Endothelial cell of umbilical vein (primary cell): Measurements from ENCODE around the gene ZNF827. TPM values are rescaled to one million over a fixed set of nuclear protein-coding genes. Genes with fewer than 3 reads are reported as not detected.

ENCODE experiments used
- BruUV-seq: library from RNA; stranded (reverse); fragments of 400-500 nt; replicated peaks from 2 replicates; lab custom pipeline; 2021; lab: Mats Ljungman, UMichigan
- CTCF ChIA-PET: fragments of 300-600, 350-600 bp; sonication (Branson Sonifier 250); formaldehyde crosslinking; loops from one replicate; lab custom pipeline; 2021; ENCODE audit warnings: antibody characterized with exemption, inconsistent platforms; lab: Charles Lee
- POLR2A ChIA-PET: fragments of 300-600, 350-600 bp; sonication (Branson Sonifier 250); formaldehyde crosslinking; loops from one replicate; lab custom pipeline; 2021; ENCODE audit warnings: antibody characterized with exemption, inconsistent platforms; lab: Charles Lee
- DNase-seq: peaks from one replicate; pipeline ENCODE4 v3.0.0-alpha.2; 2011; ENCODE audit warnings: low read depth, low spot score
- FAIRE-seq: peaks from 2 replicates; lab custom pipeline; 2011; peaks lifted over from hg19 to GRCh38; lab: Jason Lieb, UNC
- H2AFZ ChIP-seq: 2 replicates; pipeline ENCODE4 v1.6.0; 2012; ENCODE audit warnings: low read depth, low read length, control low read depth, inconsistent platforms
- H3K27ac ChIP-seq: 2 replicates; pipeline ENCODE4 v1.5.1; 2011; ENCODE audit warnings: low read depth, mild to moderate bottlenecking, control low read depth, low read length, moderate library complexity; ENCODE audit not compliant: insufficient read depth
- H3K27me3 ChIP-seq, 2 experiments: 2 replicates each; pipeline versions ENCODE4 v1.6.0 to v1.6.1; 2011; ENCODE audit warnings: low read length in 2 of 2, mixed read lengths in 1 of 2; ENCODE audit not compliant: control insufficient read depth in 2 of 2, insufficient read depth in 2 of 2
- H3K36me3 ChIP-seq, 2 experiments: 2 replicates in 1 of 2; 3 replicates in 1 of 2; pipeline ENCODE4 v1.5.1; 2011; ENCODE audit warnings: low read length in 2 of 2, mild to moderate bottlenecking in 1 of 2, moderate library complexity in 1 of 2; ENCODE audit not compliant: control insufficient read depth in 2 of 2, insufficient read depth in 2 of 2; ENCODE audit errors: extremely low read depth in 1 of 2
- H3K4me1 ChIP-seq: 3 replicates; pipeline ENCODE4 v1.5.1; 2011; ENCODE audit warnings: mild to moderate bottlenecking, low read length; ENCODE audit not compliant: control insufficient read depth, insufficient read depth; ENCODE audit errors: extremely low read depth
- H3K4me2 ChIP-seq: 2 replicates; pipeline ENCODE4 v1.6.1; 2011; ENCODE audit warnings: low read length, control low read depth, mixed read lengths; ENCODE audit not compliant: insufficient read depth
- H3K4me3 ChIP-seq, 3 experiments: fragments of 200-600 bp in 1 of 3; sonication (generic), shearing (Covaris generic) in 1 of 3; replicated peaks in 1 of 3; 2 replicates each; pipeline ENCODE4 v1.5.1; 2011 to 2016; ENCODE audit warnings: control low read depth in 3 of 3, low read length in 3 of 3, mild to moderate bottlenecking in 2 of 3, inconsistent platforms in 1 of 3, low read depth in 1 of 3, moderate library complexity in 1 of 3; ENCODE audit not compliant: insufficient read depth in 1 of 3
- H3K79me2 ChIP-seq: 2 replicates; pipeline ENCODE4 v1.6.0; 2012; ENCODE audit warnings: low read length, inconsistent platforms; ENCODE audit not compliant: control insufficient read depth, insufficient read depth
- H3K9ac ChIP-seq: replicated peaks from 2 replicates; pipeline ENCODE3; 2011; ENCODE audit warnings: low read length, control low read depth; ENCODE audit not compliant: insufficient read depth; ENCODE audit errors: extremely low read depth
- H3K9me1 ChIP-seq: replicated peaks from 3 replicates; pipeline ENCODE4 v1.6.0; 2011; ENCODE audit warnings: mild to moderate bottlenecking, low read length; ENCODE audit not compliant: control insufficient read depth, insufficient read depth; ENCODE audit errors: extremely low read depth
- H3K9me3 ChIP-seq: replicated peaks from 2 replicates; pipeline ENCODE4 v1.5.1; 2012; ENCODE audit warnings: low read length, inconsistent platforms; ENCODE audit not compliant: control insufficient read depth, insufficient read depth
- H4K20me1 ChIP-seq: replicated peaks from 2 replicates; pipeline ENCODE3; 2011; ENCODE audit warnings: mild to moderate bottlenecking, low read length; ENCODE audit not compliant: control insufficient read depth, insufficient read depth; ENCODE audit errors: extremely low read depth
- EZH2 ChIP-seq: IDR thresholded peaks from 2 replicates; pipeline ENCODE4 v1.6.1; 2012; ENCODE audit warnings: borderline replicate concordance, low read depth, mild to moderate bottlenecking, moderate library complexity, low read length, inconsistent platforms; ENCODE audit not compliant: severe bottlenecking
- FOS ChIP-seq: IDR thresholded peaks from 2 replicates; pipeline ENCODE4 v1.6.1; 2011; ENCODE audit warnings: mild to moderate bottlenecking, low read length, moderate library complexity, borderline replicate concordance; ENCODE audit not compliant: insufficient read depth
- GATA2 ChIP-seq: IDR thresholded peaks from 2 replicates; pipeline ENCODE4 v1.7.0; 2011; ENCODE audit warnings: low read depth, mild to moderate bottlenecking, moderate library complexity, mixed read lengths, low read length; ENCODE audit not compliant: insufficient read length, insufficient read depth
- JUN ChIP-seq: IDR thresholded peaks from 2 replicates; pipeline ENCODE4 v1.6.1; 2011; ENCODE audit warnings: borderline replicate concordance, low read depth; ENCODE audit not compliant: insufficient read length, insufficient read depth
- MYC ChIP-seq: IDR thresholded peaks from one replicate; pipeline ENCODE4 v1.6.1; 2011; ENCODE audit warnings: mild to moderate bottlenecking, low read depth, low read length
- POLR2A ChIP-seq: IDR thresholded peaks from 2 replicates; pipeline ENCODE4 v1.6.1; 2012; ENCODE audit warnings: low read depth, mild to moderate bottlenecking, control low read depth, low read length
- POLR2AphosphoS5 ChIP-seq: IDR thresholded peaks from 2 replicates; pipeline ENCODE4 v1.6.1; 2012; ENCODE audit warnings: low read depth, mild to moderate bottlenecking, control low read depth, low read length, moderate library complexity; ENCODE audit not compliant: insufficient read depth
- dilution Hi-C: fragments of 300-500 bp; cut with MboI; formaldehyde crosslinking; loops from one replicate; pipeline ENCODE4 v1.15.0; 2019; ENCODE audit warnings: low sequenced_read_pairs; ENCODE audit not compliant: extremely low pct_ligation_motif_present
- intact Hi-C: fragments of 100-400 bp; cut with micrococcal nuclease; formaldehyde crosslinking; loops from one replicate; pipeline ENCODE4 v1.10.0; 2022
- polyA plus RNA-seq, 4 experiments: library from polyadenylated mRNA; depleted of rRNA in 3 of 4; stranded (reverse) in 3 of 4; unstranded in 1 of 4; fragments of >200 nt; gene quantifications; 2 replicates each; pipeline versions ENCODE4 v1.2.1 to v1.2.3, GENCODE V29; 2011 to 2012; ENCODE audit warnings: missing spikeins in 1 of 4
- total RNA-seq: library from RNA; stranded (reverse); gene quantifications from 2 replicates; pipeline ENCODE4 v1.2.3, GENCODE V29; 2021
- TF ChIP-seq, protein P1 (sequence below), 2 donors: IDR thresholded peaks; 1 replicate in 1 of 2; 2 replicates in 1 of 2; pipeline ENCODE4 v1.5.1; 2011; ENCODE audit warnings: low read length in 2 of 2, mild to moderate bottlenecking in 2 of 2, moderate library complexity in 2 of 2, control low read depth in 1 of 2, inconsistent platforms in 1 of 2, low read depth in 1 of 2; ENCODE audit not compliant: insufficient read depth in 1 of 2; ENCODE audit errors: extremely low read depth in 1 of 2
- TF ChIP-seq, protein P2 (sequence below): IDR thresholded peaks from 2 replicates; pipeline ENCODE4 v1.6.1; 2011; ENCODE audit not compliant: insufficient read depth, insufficient read length

The ZNF827 gene
- total and polyA plus RNA-seq, 2 donors (not counting 3 experiments of a cell fraction or from before 2014, with no cell fraction given), result 16.9 to 23.7 TPM

DNA sequence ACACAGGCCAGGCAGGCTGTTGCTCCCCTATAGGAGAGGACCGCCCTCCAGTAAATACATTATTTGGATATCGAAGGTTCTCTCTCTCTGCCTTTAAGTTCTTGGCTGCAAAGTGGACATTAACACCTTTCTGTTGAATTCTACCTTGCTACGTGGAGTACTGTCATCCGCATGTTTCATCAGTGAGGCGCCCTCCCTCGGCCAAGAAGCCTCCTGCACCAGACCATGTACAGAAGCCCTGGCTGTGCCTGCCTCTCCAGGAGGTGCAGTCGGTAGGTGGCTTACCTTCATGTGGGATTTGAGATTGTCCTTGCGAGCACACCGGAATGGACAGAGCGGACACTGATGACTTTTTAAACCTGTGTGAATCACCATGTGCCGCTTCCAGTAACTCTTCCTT is 46.7 kb downstream of the ZNF827 start:
- H3K4me1 ChIP-seq, result peaks cover 15% of the 10 kb centered on the region
- H3K9me1 ChIP-seq, result no peaks in the 10 kb centered on the region
- no peaks in the 10 kb centered on the region for H3K27me3 ChIP-seq
- TF ChIP-seq MYC (no peak), FOS (no peak), GATA2 (no peak), POLR2AphosphoS5 (no peak), POLR2A (no peak), EZH2 (no peak), JUN (no peak)
- TF ChIP-seq, protein P1, sequence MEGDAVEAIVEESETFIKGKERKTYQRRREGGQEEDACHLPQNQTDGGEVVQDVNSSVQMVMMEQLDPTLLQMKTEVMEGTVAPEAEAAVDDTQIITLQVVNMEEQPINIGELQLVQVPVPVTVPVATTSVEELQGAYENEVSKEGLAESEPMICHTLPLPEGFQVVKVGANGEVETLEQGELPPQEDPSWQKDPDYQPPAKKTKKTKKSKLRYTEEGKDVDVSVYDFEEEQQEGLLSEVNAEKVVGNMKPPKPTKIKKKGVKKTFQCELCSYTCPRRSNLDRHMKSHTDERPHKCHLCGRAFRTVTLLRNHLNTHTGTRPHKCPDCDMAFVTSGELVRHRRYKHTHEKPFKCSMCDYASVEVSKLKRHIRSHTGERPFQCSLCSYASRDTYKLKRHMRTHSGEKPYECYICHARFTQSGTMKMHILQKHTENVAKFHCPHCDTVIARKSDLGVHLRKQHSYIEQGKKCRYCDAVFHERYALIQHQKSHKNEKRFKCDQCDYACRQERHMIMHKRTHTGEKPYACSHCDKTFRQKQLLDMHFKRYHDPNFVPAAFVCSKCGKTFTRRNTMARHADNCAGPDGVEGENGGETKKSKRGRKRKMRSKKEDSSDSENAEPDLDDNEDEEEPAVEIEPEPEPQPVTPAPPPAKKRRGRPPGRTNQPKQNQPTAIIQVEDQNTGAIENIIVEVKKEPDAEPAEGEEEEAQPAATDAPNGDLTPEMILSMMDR (IDR thresholded peaks at IDR 0.05; ENCODE audit: extremely low read depth in 1 of 2, insufficient read depth in 1 of 2, low read depth in 1 of 2, low read length in 2 of 2), result no peak
- TF ChIP-seq, protein P2, sequence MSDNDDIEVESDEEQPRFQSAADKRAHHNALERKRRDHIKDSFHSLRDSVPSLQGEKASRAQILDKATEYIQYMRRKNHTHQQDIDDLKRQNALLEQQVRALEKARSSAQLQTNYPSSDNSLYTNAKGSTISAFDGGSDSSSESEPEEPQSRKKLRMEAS, result no peak
- H3K9me3 ChIP-seq, result no peaks in the 10 kb centered on the region
- no peak overlapping the region for H3K4me2 ChIP-seq
- H2AFZ ChIP-seq, result no peak overlapping the region
- intact Hi-C loops (no loop called here), dilution Hi-C loops (no loop called here)
- H3K36me3 ChIP-seq, result peaks cover 0 to 5% of the 10 kb centered on the region in 2 experiments
- no peak overlapping the region for H3K4me3 ChIP-seq
- no peaks in the 10 kb centered on the region for H4K20me1 ChIP-seq
- H3K79me2 ChIP-seq, result no peaks in the 10 kb centered on the region
- DNase-seq (no peak), FAIRE-seq (no peak)
- H3K27ac ChIP-seq, result no peak overlapping the region
- ChIA-PET CTCF (interaction anchor here (1.0 to 1.5 kb wide), 4 partner anchors 8 to 283 kb away, joined by 3 read pairs; no protein-coding TSS in a partner anchor), POLR2A (no interaction called here)
- no peak overlapping the region for H3K9ac ChIP-seq
- no TSS peak for BruUV-seq
